DMS153 treated with DMSO at 0.1 percent for 48 hours (cell line): ENCODE measurements around the gene EIF4E.
"Not testable (repeated sequence)": the region's sequence is repeated elsewhere in the genome, so short reads cannot be mapped to it uniquely, and the experiment has no call there.

ENCODE experiments used
- DNase-seq: peaks from one replicate; lab custom pipeline; 2025; ENCODE audit not compliant: unreplicated experiment; lab: John Stamatoyannopoulos, UW

EIF4E gene

GRCh38 chr4:98932539-98932938, 3.6 kb upstream of the EIF4E start:
- DNase-seq: no peak

- no peak for DNase-seq
Observed at GRCh38 chr4:98930311-98930865, 1.5 kb upstream of the EIF4E start.

GRCh38 chr4:98929341-98930267, 671 bp upstream of the EIF4E start:
- no peak for DNase-seq

GRCh38 chr4:98928131-98928504, 815 bp downstream of the EIF4E start:
- peak; percentile 38 for DNase-seq

GRCh38 chr4:98926257-98926656, 2.7 kb downstream of the EIF4E start:
- not testable (repeated sequence) for DNase-seq

- DNase-seq: no peak
Observed at GRCh38 chr4:98921292-98921691, 7.6 kb downstream of the EIF4E start.

- no peak for DNase-seq
Observed at GRCh38 chr4:98919996-98920395, 8.9 kb downstream of the EIF4E start.

- DNase-seq: not testable (repeated sequence)
Observed at GRCh38 chr4:98910728-98911127, 18.2 kb downstream of the EIF4E start.

- no peak for DNase-seq
Observed at GRCh38 chr4:98909646-98910401, 19.1 kb downstream of the EIF4E start.

GRCh38 chr4:98908703-98909262, 20.1 kb downstream of the EIF4E start:
- no peak for DNase-seq

- no peak for DNase-seq
Observed at GRCh38 chr4:98908182-98908581, 20.8 kb downstream of the EIF4E start.

GRCh38 chr4:98905839-98906238, 23.1 kb downstream of the EIF4E start:
- no peak for DNase-seq

GRCh38 chr4:98905297-98905696, 23.6 kb downstream of the EIF4E start:
- DNase-seq: no peak

- no peak for DNase-seq
Observed at GRCh38 chr4:98903963-98904362, 25.0 kb downstream of the EIF4E start.

GRCh38 chr4:98903561-98903960, 25.4 kb downstream of the EIF4E start:
- no peak for DNase-seq

GRCh38 chr4:98899277-98899676, 29.7 kb downstream of the EIF4E start:
- DNase-seq: no peak

- no peak for DNase-seq
Observed at GRCh38 chr4:98891478-98892337, 37.2 kb downstream of the EIF4E start.

- no peak for DNase-seq
Observed at GRCh38 chr4:98890702-98891455, 38.1 kb downstream of the EIF4E start.

- DNase-seq: no peak
Observed at GRCh38 chr4:98887145-98887544, 41.8 kb downstream of the EIF4E start.

- DNase-seq: not testable (repeated sequence)
Observed at GRCh38 chr4:98886382-98886781, 42.6 kb downstream of the EIF4E start.
